ENCODE results near the gene AVEN.

- TF ChIP-seq CTCF (conservative IDR thresholded peaks at IDR 0.05 in 1 of 2, IDR thresholded peaks at IDR 0.05 in 1 of 2; ENCODE audit: extremely low read depth in 1 of 2, insufficient read depth in 1 of 2, low read depth in 1 of 2, low read length in 2 of 2) = no peak
- no peak for TF ChIP-seq EZH2 (IDR thresholded peaks at IDR 0.05; ENCODE audit: borderline replicate concordance, low read length)
These were observed 32.6 kb downstream of the AVEN start for GRCh38 chr15:34006381-34006780.
